NT2/D1 (cell line): Measurements from ENCODE around the gene PLA2G5.
"Not testable (repeated sequence)": the region's sequence is repeated elsewhere in the genome, so short reads cannot be mapped to it uniquely, and the experiment has no call there.

Experiments
- DNase-seq: peaks from one replicate; pipeline ENCODE4 v3.0.0-alpha.2; 2011; ENCODE audit warnings: low read depth, low spot score
- H3K27me3 ChIP-seq: 2 replicates; pipeline ENCODE4 v1.6.0; 2011; ENCODE audit warnings: mild to moderate bottlenecking; ENCODE audit not compliant: insufficient read length, insufficient read depth
- H3K36me3 ChIP-seq: 2 replicates; pipeline ENCODE4 v1.6.1; 2011; ENCODE audit warnings: mild to moderate bottlenecking, low read length, mixed read lengths; ENCODE audit not compliant: insufficient read depth, insufficient read length
- H3K4me1 ChIP-seq: 2 replicates; pipeline ENCODE4 v1.5.1; 2011; ENCODE audit not compliant: insufficient read depth, insufficient read length
- H3K4me3 ChIP-seq: 2 replicates; pipeline ENCODE4 v1.5.1; 2011; ENCODE audit warnings: low read depth; ENCODE audit not compliant: insufficient read length
- H3K9ac ChIP-seq: 2 replicates; pipeline ENCODE4 v1.6.0; 2011; ENCODE audit warnings: low read depth; ENCODE audit not compliant: insufficient read length
- H3K9me3 ChIP-seq: 2 replicates; pipeline ENCODE4 v1.5.1; 2011; ENCODE audit warnings: mild to moderate bottlenecking, low read length; ENCODE audit not compliant: insufficient read depth
- SUZ12 ChIP-seq: IDR thresholded peaks from 2 replicates; pipeline ENCODE4 v1.6.1; 2011; ENCODE audit not compliant: insufficient read length, insufficient read depth; ENCODE audit errors: extremely low read depth
- YY1 ChIP-seq: IDR thresholded peaks from 2 replicates; pipeline ENCODE4 v1.6.1; 2011; ENCODE audit not compliant: insufficient read length, insufficient read depth
- ZNF274 ChIP-seq: IDR thresholded peaks from 2 replicates; pipeline ENCODE4 v1.6.1; 2011; ENCODE audit warnings: mild to moderate bottlenecking, low read depth, low read length

The PLA2G5 gene

GRCh38 chr1:20069874-20070273, at the start of gene PLA2G5:
TSS of gene PLA2G5 (plus strand) at chr1:20070194. CDS start at chr1:20084831, 14,637 bp downstream.
- H3K9me3 ChIP-seq, result no peaks in the 10 kb centered on the region
- H3K36me3 ChIP-seq, result no peaks in the 10 kb centered on the region
- no peaks in the 10 kb centered on the region for H3K27me3 ChIP-seq
- H3K9ac ChIP-seq, result no peak within 1 kb of the TSS
- no peak within 1 kb of the TSS for H3K4me3 ChIP-seq
- no peak for DNase-seq
- no peaks in the 10 kb centered on the region for H3K4me1 ChIP-seq
- no peak for TF ChIP-seq ZNF274
- no peak for TF ChIP-seq YY1
- TF ChIP-seq SUZ12, result no peak

GRCh38 chr1:20028125-20028524, 41.9 kb upstream of the PLA2G5 start:
- H3K9me3 ChIP-seq, result no peaks in the 10 kb centered on the region
- H3K9ac ChIP-seq, result no peak overlapping the region
- no peaks in the 10 kb centered on the region for H3K4me1 ChIP-seq
- TF ChIP-seq YY1, result no peak
- no peak for TF ChIP-seq ZNF274
- no peak for TF ChIP-seq SUZ12
- DNase-seq, result no peak
- H3K36me3 ChIP-seq, result no peaks in the 10 kb centered on the region
- no peak overlapping the region for H3K4me3 ChIP-seq
- H3K27me3 ChIP-seq, result no peaks in the 10 kb centered on the region

- no peak overlapping the region for H3K4me3 ChIP-seq
- no peak for DNase-seq
- no peaks in the 10 kb centered on the region for H3K27me3 ChIP-seq
- no peaks in the 10 kb centered on the region for H3K36me3 ChIP-seq
- H3K9me3 ChIP-seq, result no peaks in the 10 kb centered on the region
- no peak for TF ChIP-seq SUZ12
- no peak for TF ChIP-seq YY1
- TF ChIP-seq ZNF274, result no peak
- no peak overlapping the region for H3K9ac ChIP-seq
- H3K4me1 ChIP-seq, result no peaks in the 10 kb centered on the region
Measured at GRCh38 chr1:20028726-20029125, 41.3 kb upstream of the PLA2G5 start.

GRCh38 chr1:20029178-20029912, 40.6 kb upstream of the PLA2G5 start:
- no peaks in the 10 kb centered on the region for H3K9me3 ChIP-seq
- H3K9ac ChIP-seq, result no peak overlapping the region
- H3K36me3 ChIP-seq, result no peaks in the 10 kb centered on the region
- TF ChIP-seq YY1 (no peak), SUZ12 (no peak), ZNF274 (no peak)
- no peak overlapping the region for H3K4me3 ChIP-seq
- DNase-seq, result no peak
- H3K4me1 ChIP-seq, result no peaks in the 10 kb centered on the region
- no peaks in the 10 kb centered on the region for H3K27me3 ChIP-seq

- DNase-seq, H3K27me3 ChIP-seq, H3K4me1 ChIP-seq: not testable (repeated sequence)
Measured at GRCh38 chr1:20030436-20031151, 39.4 kb upstream of the PLA2G5 start.

GRCh38 chr1:20031161-20031560, 38.8 kb upstream of the PLA2G5 start:
- Histone ChIP-seq H3K27me3 (no peaks in the 10 kb centered on the region), H3K9ac (no peak overlapping the region), H3K9me3 (no peaks in the 10 kb centered on the region), H3K4me1 (no peaks in the 10 kb centered on the region), H3K36me3 (no peaks in the 10 kb centered on the region), H3K4me3 (no peak overlapping the region)
- no peak for TF ChIP-seq YY1
- no peak for TF ChIP-seq ZNF274
- TF ChIP-seq SUZ12, result no peak
- DNase-seq, result no peak

More at GRCh38 chr1:20030436-20031151, 39.4 kb upstream of the PLA2G5 start:
- not testable (repeated sequence) for H3K9ac ChIP-seq, H3K9me3 ChIP-seq, H3K36me3 ChIP-seq, H3K4me3 ChIP-seq

GRCh38 chr1:20031836-20032235, 38.2 kb upstream of the PLA2G5 start:
- Histone ChIP-seq H3K9ac (no peak overlapping the region), H3K4me3 (no peak overlapping the region), H3K36me3 (no peaks in the 10 kb centered on the region), H3K27me3 (no peaks in the 10 kb centered on the region), H3K4me1 (no peaks in the 10 kb centered on the region), H3K9me3 (no peaks in the 10 kb centered on the region)
- TF ChIP-seq YY1 (no peak), SUZ12 (no peak), ZNF274 (no peak)
- no peak for DNase-seq
